ENCODE data around the gene RHOB.

DNA sequence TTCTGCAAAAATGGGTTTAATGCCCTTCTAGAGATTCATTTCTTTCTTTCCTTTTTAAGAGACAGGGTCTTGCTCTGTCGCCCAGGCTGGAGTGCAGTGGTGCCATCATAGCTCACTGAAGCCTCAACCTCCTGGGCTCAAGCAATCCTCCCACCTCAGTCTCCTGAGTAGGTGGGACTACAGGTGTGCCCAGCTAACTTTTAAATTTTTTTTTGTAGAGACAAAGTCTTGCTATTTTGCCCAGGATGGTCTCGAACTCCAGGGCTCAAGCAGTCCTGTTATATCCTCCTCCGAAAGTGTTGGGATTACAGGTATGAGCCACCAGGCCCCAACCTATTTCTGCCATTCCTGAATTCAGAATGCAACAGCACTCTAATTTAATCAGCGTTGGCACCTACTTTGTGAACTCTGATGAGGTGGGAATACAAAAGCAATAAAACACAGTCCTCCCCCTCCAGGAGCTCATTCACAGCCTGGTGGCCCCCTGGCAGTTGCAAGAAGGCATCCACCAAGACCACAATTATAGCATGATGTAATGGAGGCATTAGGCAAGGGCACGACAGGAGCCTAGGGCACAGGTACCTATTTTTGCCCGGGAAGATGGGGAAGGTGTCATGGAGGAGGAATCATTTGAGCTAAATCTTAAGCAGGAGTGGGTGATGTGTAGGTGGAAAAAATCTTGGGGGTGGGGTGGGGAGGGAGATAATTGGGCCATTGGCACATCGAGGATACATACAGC is 5.1 kb downstream of the RHOB start:
- TF ChIP-seq CTCF (IDR thresholded peaks at IDR 0.05) (no peak), POLR2A (IDR thresholded peaks at IDR 0.05) (no peak)

Data from tibial nerve (tissue), 3 donors.